Stomach smooth muscle (tissue), 2 donors: Measurements from ENCODE around the gene SLC38A1.
"Not testable (repeated sequence)": the region's sequence is repeated elsewhere in the genome, so short reads cannot be mapped to it uniquely, and the experiment has no call there.

Source experiments
- H3K27ac ChIP-seq: one replicate; pipeline ENCODE4 v1.7.0; 2013; ENCODE audit warnings: mild to moderate bottlenecking, low read length, inconsistent platforms
- H3K27me3 ChIP-seq, 2 donors: one replicate each; pipeline ENCODE4 v1.7.0; 2013; ENCODE audit warnings: low read length in 2 of 2; ENCODE audit not compliant: insufficient read depth in 2 of 2, control insufficient read depth in 1 of 2
- H3K36me3 ChIP-seq, 2 donors: one replicate each; pipeline ENCODE4 v1.7.0; 2013; ENCODE audit warnings: low read length in 2 of 2; ENCODE audit not compliant: control insufficient read depth in 2 of 2, insufficient read depth in 2 of 2
- H3K4me1 ChIP-seq: one replicate; pipeline ENCODE4 v1.7.0; 2013; ENCODE audit warnings: low read length; ENCODE audit not compliant: control insufficient read depth, insufficient read depth
- H3K4me3 ChIP-seq, 2 donors: one replicate each; pipeline ENCODE4 v1.7.0; 2013; ENCODE audit warnings: low read length in 2 of 2
- H3K9ac ChIP-seq, 2 donors: one replicate each; pipeline ENCODE4 v1.7.0; 2013; ENCODE audit warnings: low read length in 2 of 2, mild to moderate bottlenecking in 1 of 2
- H3K9me3 ChIP-seq, 2 donors: one replicate each; pipeline ENCODE4 v1.7.0; 2013; ENCODE audit warnings: low read length in 2 of 2; ENCODE audit not compliant: control insufficient read depth in 2 of 2
- donor health status: healthy.
- donor health status: Pancreatic carcinoma.

SLC38A1 gene

DNA sequence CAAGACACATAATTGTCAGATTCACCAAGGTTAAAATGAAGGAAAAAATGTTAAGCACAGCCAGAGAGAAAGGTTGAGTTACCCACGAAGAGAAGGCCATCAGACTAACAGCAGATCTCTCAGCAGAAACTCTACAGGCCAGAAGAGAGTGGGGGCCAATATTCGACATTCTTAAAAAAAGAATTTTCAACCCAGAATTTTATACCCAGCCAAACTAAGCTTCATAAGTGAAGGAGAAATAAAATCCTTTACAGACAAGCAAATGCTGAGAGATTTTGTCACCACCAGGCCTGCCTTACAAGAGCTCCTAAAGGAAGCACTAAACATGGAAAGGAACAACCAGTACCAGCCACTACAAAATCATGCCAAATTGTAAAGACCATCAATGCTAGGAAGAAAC lies 16.3 kb upstream of the SLC38A1 start:
- not testable (repeated sequence) for H3K4me3 ChIP-seq, H3K36me3 ChIP-seq, H3K9ac ChIP-seq, H3K27me3 ChIP-seq, H3K27ac ChIP-seq, H3K4me1 ChIP-seq, H3K9me3 ChIP-seq

DNA sequence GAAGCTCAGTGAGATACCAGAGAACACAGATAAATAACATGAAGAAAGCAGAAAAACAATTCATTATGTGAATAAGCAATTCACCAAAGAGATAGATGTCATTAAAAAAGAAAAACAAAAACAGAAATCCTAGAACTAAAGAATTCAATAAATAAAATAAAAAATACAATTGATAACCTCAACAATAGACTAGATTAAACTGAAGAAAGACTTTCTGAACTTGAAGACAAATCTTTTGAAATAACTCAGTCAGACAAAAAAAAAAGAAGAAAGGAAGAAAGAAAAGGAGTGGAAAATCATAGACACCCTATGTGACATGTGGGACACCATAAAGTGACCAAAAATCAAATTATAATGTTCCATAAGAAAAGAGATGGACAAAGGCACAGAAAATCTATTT lies 14.0 kb upstream of the SLC38A1 start:
- Histone ChIP-seq H3K4me3 (no peak overlapping the region), H3K27me3 (no peaks in the 10 kb centered on the region), H3K9me3 (peaks cover 0 to 10% of the 10 kb centered on the region in 2 donors), H3K4me1 (no peaks in the 10 kb centered on the region), H3K27ac (no peak overlapping the region), H3K9ac (no peak overlapping the region), H3K36me3 (no peaks in the 10 kb centered on the region)

DNA sequence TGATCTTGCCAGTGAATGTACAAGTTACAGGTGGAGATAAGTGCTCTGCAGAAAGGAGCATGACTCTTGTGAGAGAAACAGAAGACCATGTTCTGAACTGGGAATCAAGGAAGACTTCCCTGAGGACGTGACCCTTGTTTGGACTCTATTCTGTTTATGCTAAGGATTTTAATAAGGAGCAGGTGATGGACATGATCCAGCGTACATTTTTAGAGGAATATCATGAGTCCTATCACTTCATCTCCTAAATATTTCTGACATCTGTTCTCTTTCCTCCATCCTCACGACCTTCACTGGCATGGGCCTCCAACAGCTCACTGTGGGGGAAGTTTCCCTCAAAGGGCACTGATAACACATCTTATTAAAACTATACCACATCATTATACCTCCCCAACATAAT lies 7.9 kb upstream of the SLC38A1 start:
- H3K27me3 ChIP-seq: no peaks in the 10 kb centered on the region
- H3K4me3 ChIP-seq: no peak overlapping the region
- H3K9ac ChIP-seq: no peak overlapping the region
- no peaks in the 10 kb centered on the region for H3K4me1 ChIP-seq
- H3K9me3 ChIP-seq: no peaks in the 10 kb centered on the region
- no peak overlapping the region for H3K27ac ChIP-seq
- no peaks in the 10 kb centered on the region for H3K36me3 ChIP-seq

DNA sequence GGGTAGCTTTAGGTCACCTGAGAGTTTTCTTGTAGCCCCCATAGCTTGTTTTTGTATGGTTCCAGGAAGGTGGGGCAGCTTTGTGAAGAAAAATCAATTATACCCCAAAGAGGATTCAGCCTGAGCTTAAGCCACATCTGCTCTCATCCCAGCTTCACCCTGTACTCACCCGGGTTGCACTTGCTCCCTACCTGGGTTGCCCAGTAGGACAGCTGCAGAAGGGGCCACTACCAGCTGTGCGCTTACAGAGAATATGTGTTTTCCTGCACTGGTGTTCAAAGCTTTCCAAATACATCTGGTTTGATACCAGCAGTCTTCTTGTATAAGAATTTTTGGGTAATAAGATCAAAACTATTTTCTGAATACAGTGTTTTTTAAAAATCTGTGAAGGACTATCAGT lies 3.0 kb upstream of the SLC38A1 start:
- Histone ChIP-seq H3K36me3 (no peaks in the 10 kb centered on the region), H3K4me1 (peaks cover 13% of the 10 kb centered on the region), H3K9me3 (no peaks in the 10 kb centered on the region), H3K4me3 (no peak overlapping the region), H3K9ac (no peak overlapping the region), H3K27me3 (no peaks in the 10 kb centered on the region), H3K27ac (no peak overlapping the region)

DNA sequence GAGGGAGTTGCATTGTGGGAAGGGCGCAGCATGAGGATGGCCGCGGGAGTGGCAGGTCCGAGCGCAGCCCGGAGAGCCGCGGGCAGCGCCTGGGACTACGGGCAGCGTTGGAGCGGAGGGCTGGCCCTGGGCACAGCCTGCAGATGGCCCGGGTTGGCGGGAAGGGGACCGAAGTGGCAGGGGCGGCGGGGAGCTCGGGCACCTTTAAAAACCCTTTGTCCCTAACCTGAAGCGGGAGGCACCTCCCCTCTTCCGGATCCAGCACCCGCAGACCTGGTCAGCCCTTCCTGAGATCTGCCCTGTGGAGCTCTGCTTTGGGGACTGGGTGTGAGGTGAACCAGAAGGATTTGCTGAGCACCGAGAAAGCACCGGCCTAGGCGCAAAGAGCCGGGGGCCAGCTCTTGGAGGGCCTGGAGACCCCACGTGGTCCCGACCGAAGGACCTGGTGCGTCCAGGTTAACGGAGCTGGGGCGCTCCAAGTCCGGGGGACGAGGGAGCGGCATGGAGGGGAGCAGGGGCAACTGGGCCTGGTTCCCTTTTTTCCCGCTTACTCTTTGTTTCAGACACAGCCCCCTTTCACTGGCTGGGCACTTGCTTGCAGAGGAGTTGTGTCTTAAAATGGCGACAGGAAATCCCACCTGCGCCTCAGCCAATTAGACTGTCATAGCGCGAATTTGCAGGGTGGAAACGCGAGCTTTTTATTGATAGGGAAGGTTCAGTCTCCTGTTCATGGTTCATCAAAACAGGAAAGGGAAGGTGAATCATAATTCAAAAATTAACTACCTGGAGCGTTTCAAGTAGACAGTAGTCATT lies 792 bp upstream of the SLC38A1 start:
- H3K4me1 ChIP-seq: peaks cover 23% of the 10 kb centered on the region

DNA sequence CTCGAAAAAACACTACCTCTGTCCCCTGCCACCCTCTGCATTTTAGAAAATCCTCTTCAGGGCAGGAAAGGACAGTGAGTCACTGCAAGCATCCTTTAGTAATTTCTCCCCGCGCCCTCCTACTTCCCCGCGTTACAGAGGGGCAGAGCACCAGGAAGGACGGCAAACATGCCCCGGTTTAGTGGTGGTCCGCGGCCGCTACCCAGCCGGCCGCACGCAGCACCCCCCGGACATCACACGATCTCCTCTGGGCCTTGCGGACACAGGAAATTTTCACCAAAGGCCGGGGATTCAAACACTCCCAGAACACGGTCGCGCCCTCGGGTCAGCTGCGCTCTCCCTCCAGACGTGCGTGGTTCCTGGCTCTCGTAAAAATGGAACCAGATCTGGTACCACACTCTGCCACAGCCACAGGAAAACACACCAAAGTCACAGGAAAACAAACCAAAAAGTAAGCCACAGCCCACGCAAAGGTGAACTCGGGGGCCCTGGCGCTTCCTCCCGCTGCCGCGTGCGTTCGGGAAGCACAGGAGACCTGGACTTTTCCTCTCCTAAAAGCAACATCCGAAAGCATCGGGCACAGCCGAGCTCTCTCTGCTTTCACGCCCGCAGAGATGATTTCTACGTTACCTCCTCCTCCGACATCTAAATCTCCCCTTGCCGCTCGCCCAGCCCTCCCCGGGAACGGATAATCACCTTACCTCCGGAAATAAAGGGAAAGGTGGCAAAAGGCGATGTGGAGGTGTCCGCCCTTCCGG lies 839 bp downstream of the SLC38A1 start:
- peak overlapping the region; percentile 88 to 93 for H3K9ac ChIP-seq
- peaks cover 30% of the 10 kb centered on the region for H3K4me1 ChIP-seq
- peak overlapping the region; percentile 94 to 99 for H3K4me3 ChIP-seq
- no peaks in the 10 kb centered on the region for H3K27me3 ChIP-seq
- no peaks in the 10 kb centered on the region for H3K36me3 ChIP-seq
- no peaks in the 10 kb centered on the region for H3K9me3 ChIP-seq
- H3K27ac ChIP-seq: peak overlapping the region; percentile 93

More for the DNA sequence above, 792 bp upstream of the SLC38A1 start:
- H3K36me3 ChIP-seq: no peaks in the 10 kb centered on the region
- H3K27me3 ChIP-seq: no peaks in the 10 kb centered on the region
- no peaks in the 10 kb centered on the region for H3K9me3 ChIP-seq
- H3K9ac ChIP-seq: peak overlapping the region; percentile 88 to 93
- peak overlapping the region; percentile 93 for H3K27ac ChIP-seq
- peak overlapping the region; percentile 94 to 99 for H3K4me3 ChIP-seq

DNA sequence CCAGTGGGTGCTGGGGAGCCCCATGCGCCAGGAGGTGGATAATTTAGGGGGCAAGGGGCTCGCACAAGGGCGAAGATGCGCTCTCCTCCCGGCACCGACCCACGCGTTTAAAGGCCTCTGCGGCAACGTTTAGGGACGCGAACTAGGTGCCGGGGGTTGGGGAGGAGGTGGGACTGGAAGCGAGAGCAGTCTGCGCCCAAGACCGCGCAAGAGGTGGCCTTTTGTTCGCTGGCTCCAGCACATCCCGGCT lies 1.3 kb downstream of the SLC38A1 start:
- Histone ChIP-seq H3K9me3 (no peaks in the 10 kb centered on the region), H3K9ac (peak overlapping the region; percentile 88 to 93), H3K4me3 (peak overlapping the region; percentile 94 to 99), H3K4me1 (peaks cover 32% of the 10 kb centered on the region), H3K36me3 (no peaks in the 10 kb centered on the region), H3K27ac (peak overlapping the region; percentile 93), H3K27me3 (no peaks in the 10 kb centered on the region)

DNA sequence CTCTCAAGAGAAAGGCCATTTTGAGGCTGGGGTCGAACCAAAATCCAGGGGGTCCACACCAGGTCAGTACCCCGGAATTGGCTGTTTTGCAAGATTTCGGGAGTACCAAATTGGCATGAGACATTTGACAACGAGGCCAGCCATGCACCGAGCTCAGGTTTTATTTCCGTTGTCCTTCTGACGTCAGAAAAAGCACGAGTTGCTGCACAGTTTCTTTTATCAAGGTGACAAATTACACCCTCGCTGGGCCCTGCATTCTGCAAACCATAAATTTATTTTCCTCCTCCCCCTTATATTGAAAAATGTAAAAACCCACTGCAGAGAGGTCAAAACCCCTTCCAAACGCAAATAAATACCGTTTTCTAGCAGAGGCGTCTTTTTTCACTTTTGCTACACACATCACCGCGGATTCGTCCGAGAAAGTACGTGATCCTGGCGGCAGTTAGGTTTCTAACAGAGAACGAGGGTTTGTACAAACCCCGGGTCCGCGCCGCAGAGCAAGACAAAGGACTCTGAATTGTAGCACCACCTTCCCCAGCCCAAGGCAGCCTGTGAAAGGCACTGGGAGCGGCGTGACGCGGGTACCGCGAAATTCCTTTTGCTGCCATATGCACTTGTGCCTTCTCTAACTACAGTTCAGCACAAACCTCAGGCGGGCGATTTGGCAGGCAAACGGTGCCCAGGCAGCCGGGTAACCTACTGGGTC lies 1.8 kb downstream of the SLC38A1 start:
- Histone ChIP-seq H3K4me1 (peaks cover 32% of the 10 kb centered on the region), H3K36me3 (no peaks in the 10 kb centered on the region), H3K9ac (peak overlapping the region; percentile 88 to 93), H3K27me3 (no peaks in the 10 kb centered on the region), H3K27ac (peak overlapping the region; percentile 93), H3K9me3 (no peaks in the 10 kb centered on the region), H3K4me3 (peak overlapping the region; percentile 94 to 99)

DNA sequence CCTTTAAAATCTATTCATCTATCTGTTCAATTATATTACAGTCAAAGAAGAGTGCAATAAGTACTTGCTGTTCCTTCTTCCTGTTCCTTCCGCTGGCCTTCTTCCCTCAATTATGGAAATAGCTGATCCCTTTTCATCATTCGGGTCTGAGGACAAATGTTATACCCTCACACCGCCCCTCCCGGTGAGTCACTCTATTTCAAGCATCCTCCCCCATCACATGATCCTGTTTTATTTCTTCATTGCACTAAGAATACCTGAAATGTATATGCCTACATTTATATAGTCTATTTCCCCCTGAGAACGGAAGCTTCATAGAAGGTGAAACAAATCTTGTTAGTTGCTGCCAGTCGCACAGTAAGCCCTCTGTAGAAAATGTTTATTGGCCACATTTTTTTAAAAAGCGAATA lies 2.5 kb downstream of the SLC38A1 start:
- Histone ChIP-seq H3K27me3 (no peaks in the 10 kb centered on the region), H3K9me3 (no peaks in the 10 kb centered on the region), H3K27ac (peak overlapping the region; percentile 93), H3K4me1 (peaks cover 34% of the 10 kb centered on the region), H3K9ac (peak overlapping the region; percentile 88 to 93), H3K4me3 (peak overlapping the region; percentile 94 to 99), H3K36me3 (no peaks in the 10 kb centered on the region)

DNA sequence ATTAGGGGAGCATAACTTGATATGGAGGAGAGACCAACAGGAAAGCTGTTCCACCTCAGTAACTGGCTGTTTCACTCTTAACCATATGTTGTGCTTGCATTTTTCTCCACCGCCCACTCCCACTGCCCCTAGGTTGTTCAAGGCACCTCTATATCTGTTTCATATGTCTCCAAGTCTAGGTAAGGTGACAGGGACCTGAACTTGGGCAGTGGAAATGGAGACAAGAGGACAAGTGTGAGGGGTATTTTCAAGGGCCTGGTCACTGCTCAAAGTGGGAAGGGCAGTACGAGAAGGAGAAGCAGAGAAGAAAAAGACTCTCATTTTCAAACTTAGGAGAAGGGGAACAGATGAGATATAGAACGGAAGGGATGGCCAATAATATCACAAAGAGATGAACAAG lies 3.1 kb downstream of the SLC38A1 start:
- Histone ChIP-seq H3K27ac (peak overlapping the region; percentile 93), H3K9ac (peak overlapping the region; percentile 88 to 93), H3K9me3 (no peaks in the 10 kb centered on the region), H3K36me3 (no peaks in the 10 kb centered on the region), H3K4me3 (peak overlapping the region; percentile 94 to 99), H3K4me1 (peaks cover 40% of the 10 kb centered on the region), H3K27me3 (no peaks in the 10 kb centered on the region)
